ENCODE measurements around the gene SLCO3A1. TPM values are rescaled to one million over a fixed set of nuclear protein-coding genes. Genes with fewer than 3 reads are reported as not detected.

The SLCO3A1 gene
- total RNA-seq, 1 experiment from 2014 or later, result 9.1 TPM

- TF ChIP-seq GABPB1 (CRISPR knock-in tag; IDR thresholded peaks at IDR 0.05) (no peak), ZNF396 (CRISPR knock-in tag; IDR thresholded peaks at IDR 0.05; ENCODE audit: borderline replicate concordance) (no peak), FOXJ3 (CRISPR knock-in tag; IDR thresholded peaks at IDR 0.05; ENCODE audit: borderline replicate concordance) (no peak), TEAD1 (CRISPR knock-in tag; IDR thresholded peaks at IDR 0.05) (no peak), ZSCAN18 (CRISPR knock-in tag; IDR thresholded peaks at IDR 0.05) (no peak), JAZF1 (CRISPR knock-in tag; IDR thresholded peaks at IDR 0.05) (no peak), IRF1 (CRISPR knock-in tag; IDR thresholded peaks at IDR 0.05) (no peak), NFE2L1 (CRISPR knock-in tag; IDR thresholded peaks at IDR 0.05) (no peak), RELA (CRISPR knock-in tag; IDR thresholded peaks at IDR 0.05; ENCODE audit: borderline replicate concordance) (no peak), ATF2 (CRISPR knock-in tag; IDR thresholded peaks at IDR 0.05; ENCODE audit: borderline replicate concordance, low read depth) (no peak), STAT6 (CRISPR knock-in tag; conservative IDR thresholded peaks at IDR 0.05; ENCODE audit: low read depth) (no peak), MAX (CRISPR knock-in tag; IDR thresholded peaks at IDR 0.05) (no peak), HMGA2 (CRISPR knock-in tag; IDR thresholded peaks at IDR 0.05) (no peak), ZMAT4 (CRISPR knock-in tag; IDR thresholded peaks at IDR 0.05) (no peak), RORB (CRISPR knock-in tag; IDR thresholded peaks at IDR 0.05) (no peak), NFYB (CRISPR knock-in tag; conservative IDR thresholded peaks at IDR 0.05; ENCODE audit: low read depth) (no peak), PREB (CRISPR knock-in tag; IDR thresholded peaks at IDR 0.05; ENCODE audit: borderline replicate concordance) (no peak), HMGXB4 (CRISPR knock-in tag; IDR thresholded peaks at IDR 0.05) (no peak)
- no peak overlapping the region for H3K4me3 Mint-ChIP-seq
- no peaks in the 10 kb centered on the region for H3K9me3 Mint-ChIP-seq
- DNase-seq (ENCODE audit: low spot score) (no peak), ATAC-seq (no peak)
- no peak overlapping the region for H3K27ac Mint-ChIP-seq
- no peaks in the 10 kb centered on the region for H3K36me3 Mint-ChIP-seq
- ChIA-PET POLR2A (no interaction called here), CTCF (no interaction called here)
- H3K4me1 Mint-ChIP-seq, result peaks cover 13% of the 10 kb centered on the region
- peaks cover 2% of the 10 kb centered on the region; the same call in 1 of the 2 replicates for H3K27me3 Mint-ChIP-seq (ENCODE audit: low read depth)
These were observed 222.3 kb downstream of the SLCO3A1 start for GRCh38 chr15:92075764-92076163.
